GM13976 (cell line): ENCODE data around the gene ITGB8.

Experiments used
- DNase-seq: peaks from one replicate; pipeline ENCODE4 v3.0.0; 2012; ENCODE audit warnings: low spot score
- CTCF ChIP-seq: IDR thresholded peaks from 2 replicates; pipeline ENCODE4 v1.5.1; 2012; ENCODE audit warnings: borderline replicate concordance, mild to moderate bottlenecking; ENCODE audit not compliant: insufficient read depth; ENCODE audit errors: extremely low read depth, missing control alignments, control extremely low read depth
- in situ Hi-C: fragments of 300-500 bp; cut with MboI; formaldehyde crosslinking; loops from one replicate; pipeline ENCODE4 v1.12.0; 2022; ENCODE audit warnings: low sequenced_read_pairs, mixed read lengths, inconsistent platforms; ENCODE audit not compliant: unreplicated experiment

Gene ITGB8

GRCh38 chr7:20288036-20288435 is 42.7 kb upstream of the ITGB8 start:
- in situ Hi-C loops, result no loop called here
- no peak for TF ChIP-seq CTCF
- no peak for DNase-seq

DNA sequence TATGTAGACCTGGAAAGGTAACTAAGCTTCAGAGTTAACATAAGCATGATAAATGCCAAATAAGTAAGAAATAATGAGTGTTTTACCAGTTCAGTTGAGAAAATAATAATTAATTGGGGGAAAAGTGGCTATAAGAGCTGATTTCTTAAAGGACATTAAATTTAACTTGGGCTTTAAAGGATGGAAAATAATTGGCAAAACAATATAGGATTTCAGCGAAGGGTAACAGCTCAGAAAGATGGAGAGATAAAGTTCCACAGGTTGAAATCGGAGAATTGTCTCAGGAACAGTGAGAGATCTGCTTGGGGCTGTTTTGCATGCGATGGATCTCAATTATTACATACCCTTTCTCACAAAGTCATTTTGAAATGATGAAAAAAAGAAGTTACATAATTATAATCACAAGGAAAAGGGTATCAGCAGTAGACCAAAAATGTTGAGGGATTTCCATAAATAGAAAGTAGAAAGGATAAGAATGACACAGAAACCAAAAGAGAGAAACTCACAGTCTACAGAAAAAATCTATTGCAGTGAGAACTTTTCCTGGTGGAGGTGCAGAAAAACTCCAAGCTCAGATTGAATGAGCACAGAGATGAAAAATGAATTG is 40.1 kb upstream of the ITGB8 start:
- no peak for TF ChIP-seq CTCF
- no peak for DNase-seq
- in situ Hi-C loops, result no loop called here

GRCh38 chr7:20293336-20293735 is 37.4 kb upstream of the ITGB8 start:
- TF ChIP-seq CTCF, result no peak
- DNase-seq, result no peak
- in situ Hi-C loops, result no loop called here

GRCh38 chr7:20296444-20296843 is 34.3 kb upstream of the ITGB8 start:
- in situ Hi-C loops, result no loop called here
- DNase-seq, result no peak
- TF ChIP-seq CTCF, result no peak

DNA sequence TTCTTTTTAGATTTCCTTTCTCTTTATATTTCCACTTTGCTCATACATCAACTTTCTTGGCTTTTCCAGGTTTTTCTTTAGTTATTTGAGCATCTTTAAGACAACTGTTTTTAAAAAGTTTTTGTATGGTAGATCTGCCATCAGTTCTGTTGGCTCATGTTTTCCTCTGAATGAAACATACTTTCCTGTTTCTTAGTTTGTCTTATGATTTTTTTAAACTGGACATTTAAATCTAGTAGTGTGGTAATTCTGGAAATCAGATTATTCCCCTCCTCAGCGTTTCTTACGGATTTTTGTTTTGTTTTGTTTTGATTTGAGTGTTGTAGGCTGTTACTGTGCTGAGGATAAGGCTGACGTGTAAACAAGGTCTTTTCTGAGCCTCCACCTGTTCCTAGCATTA is 33.8 kb upstream of the ITGB8 start:
- no peak for DNase-seq
- in situ Hi-C loops, result no loop called here
- no peak for TF ChIP-seq CTCF

- in situ Hi-C loops, result no loop called here
- TF ChIP-seq CTCF, result no peak
- no peak for DNase-seq
These were observed 32.2 kb upstream of the ITGB8 start for GRCh38 chr7:20298486-20298901.
